ENCODE data around the gene ZNRF2.
"Not testable (repeated sequence)": the region's sequence is repeated elsewhere in the genome, so short reads cannot be mapped to it uniquely, and the experiment has no call there.

The ZNRF2 gene

DNA sequence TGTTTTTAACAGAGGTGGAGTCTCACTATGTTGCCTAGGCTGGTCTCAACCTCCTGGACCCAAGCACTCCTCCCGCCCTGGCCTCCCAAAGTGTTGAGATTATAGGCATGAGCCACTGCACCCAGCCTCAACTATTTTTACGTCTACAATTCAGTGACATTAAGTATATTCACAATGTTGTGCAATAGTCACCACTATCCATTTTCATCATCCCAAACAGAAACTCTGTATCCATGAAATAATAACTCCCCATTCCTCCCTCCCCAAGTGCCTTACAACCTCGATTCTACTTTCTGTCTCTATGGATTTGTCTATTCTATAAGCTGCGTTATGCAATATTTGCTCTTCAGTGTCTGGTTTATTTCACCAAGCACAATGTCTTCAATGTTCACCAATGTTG lies 20.3 kb upstream of the ZNRF2 start:
- H3K36me3 ChIP-seq (ENCODE audit: insufficient read depth, low read length): no peaks in the 10 kb centered on the region
- no peak overlapping the region for H3K9ac ChIP-seq (ENCODE audit: low read length)
- H3K4me1 ChIP-seq (ENCODE audit: insufficient read depth, low read length): no peaks in the 10 kb centered on the region
- H3K27ac ChIP-seq (ENCODE audit: low read depth, low read length): no peak overlapping the region
- H3K4me3 ChIP-seq (ENCODE audit: low read depth in 1 of 2, low read length in 2 of 2): no peak overlapping the region
- H3K9me3 ChIP-seq (ENCODE audit: low read length): no peaks in the 10 kb centered on the region
- H3K27me3 ChIP-seq (ENCODE audit: control insufficient read depth in 1 of 2, insufficient read depth in 2 of 2, low read length in 2 of 2): no peaks in the 10 kb centered on the region

DNA sequence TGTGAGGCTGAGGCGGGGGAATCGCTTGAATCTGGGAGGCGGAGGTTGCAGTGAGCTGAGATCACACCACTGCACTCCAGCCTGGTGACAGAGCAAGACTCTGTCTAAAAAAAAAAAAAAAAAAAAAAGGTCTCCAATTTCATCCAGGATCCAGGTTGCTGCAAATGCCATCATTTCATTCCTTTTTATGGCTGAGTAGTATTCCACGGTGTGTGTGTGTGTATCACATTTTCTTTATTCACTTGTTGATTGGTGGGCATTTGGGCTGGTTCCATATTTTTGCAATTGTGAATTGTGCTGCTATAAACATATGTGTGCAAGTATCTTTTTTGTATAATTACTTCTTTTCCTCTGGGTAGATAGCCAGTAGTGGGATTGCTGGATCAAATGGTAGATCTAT lies 19.2 kb upstream of the ZNRF2 start:
- not testable (repeated sequence) for H3K9ac ChIP-seq (ENCODE audit: low read length); H3K27me3 ChIP-seq (ENCODE audit: control insufficient read depth in 1 of 2, insufficient read depth in 2 of 2, low read length in 2 of 2); H3K27ac ChIP-seq (ENCODE audit: low read depth, low read length); H3K9me3 ChIP-seq (ENCODE audit: low read length); H3K4me3 ChIP-seq (ENCODE audit: low read depth in 1 of 2, low read length in 2 of 2); H3K36me3 ChIP-seq (ENCODE audit: insufficient read depth, low read length); H3K4me1 ChIP-seq (ENCODE audit: insufficient read depth, low read length)

GRCh38 chr7:30266686-30267085 lies 17.7 kb upstream of the ZNRF2 start:
- no peak overlapping the region for H3K4me3 ChIP-seq (ENCODE audit: low read depth in 1 of 2, low read length in 2 of 2)
- H3K27me3 ChIP-seq (ENCODE audit: control insufficient read depth in 1 of 2, insufficient read depth in 2 of 2, low read length in 2 of 2): no peaks in the 10 kb centered on the region
- H3K27ac ChIP-seq (ENCODE audit: low read depth, low read length): no peak overlapping the region
- H3K9me3 ChIP-seq (ENCODE audit: low read length): no peaks in the 10 kb centered on the region
- H3K36me3 ChIP-seq (ENCODE audit: insufficient read depth, low read length): no peaks in the 10 kb centered on the region
- no peak overlapping the region for H3K9ac ChIP-seq (ENCODE audit: low read length)
- peaks cover 8% of the 10 kb centered on the region for H3K4me1 ChIP-seq (ENCODE audit: insufficient read depth, low read length)

DNA sequence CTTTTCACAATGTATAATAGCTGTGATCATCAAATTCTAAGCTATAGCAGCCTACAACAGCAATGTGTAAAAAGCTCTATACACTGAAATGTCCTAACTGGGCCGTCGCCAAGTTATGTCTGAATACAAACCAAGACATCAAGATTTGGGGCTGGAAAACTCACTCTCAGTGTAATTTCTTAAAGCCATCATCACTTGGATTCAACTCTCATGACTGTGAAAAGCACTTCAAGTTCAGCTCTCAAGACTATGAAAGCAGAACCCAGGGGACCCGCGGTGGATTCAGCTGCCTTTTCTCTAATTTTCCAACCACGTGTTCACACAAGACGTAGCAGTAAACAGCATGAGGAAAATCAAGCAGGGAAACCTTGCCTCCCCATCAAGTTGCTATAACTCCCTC lies 15.8 kb upstream of the ZNRF2 start:
- no peaks in the 10 kb centered on the region for H3K36me3 ChIP-seq (ENCODE audit: insufficient read depth, low read length)
- H3K9me3 ChIP-seq (ENCODE audit: low read length): no peaks in the 10 kb centered on the region
- peaks cover 8% of the 10 kb centered on the region for H3K4me1 ChIP-seq (ENCODE audit: insufficient read depth, low read length)
- no peak overlapping the region for H3K9ac ChIP-seq (ENCODE audit: low read length)
- no peak overlapping the region for H3K27ac ChIP-seq (ENCODE audit: low read depth, low read length)
- no peaks in the 10 kb centered on the region for H3K27me3 ChIP-seq (ENCODE audit: control insufficient read depth in 1 of 2, insufficient read depth in 2 of 2, low read length in 2 of 2)
- H3K4me3 ChIP-seq (ENCODE audit: low read depth in 1 of 2, low read length in 2 of 2): no peak overlapping the region

- Histone ChIP-seq H3K9me3 (ENCODE audit: low read length) (no peaks in the 10 kb centered on the region), H3K9ac (ENCODE audit: low read length) (no peak overlapping the region)
Measured at GRCh38 chr7:30269490-30269889, 14.9 kb upstream of the ZNRF2 start.

GRCh38 chr7:30270921-30271320 lies 13.5 kb upstream of the ZNRF2 start:
- H3K4me3 ChIP-seq (ENCODE audit: low read depth in 1 of 2, low read length in 2 of 2): no peak overlapping the region
- H3K36me3 ChIP-seq (ENCODE audit: insufficient read depth, low read length): no peaks in the 10 kb centered on the region
- H3K27me3 ChIP-seq (ENCODE audit: control insufficient read depth in 1 of 2, insufficient read depth in 2 of 2, low read length in 2 of 2): no peaks in the 10 kb centered on the region
- H3K9ac ChIP-seq (ENCODE audit: low read length): no peak overlapping the region
- H3K27ac ChIP-seq (ENCODE audit: low read depth, low read length): no peak overlapping the region
- H3K9me3 ChIP-seq (ENCODE audit: low read length): no peaks in the 10 kb centered on the region
- H3K4me1 ChIP-seq (ENCODE audit: insufficient read depth, low read length): peaks cover 8% of the 10 kb centered on the region

More at GRCh38 chr7:30269490-30269889, 14.9 kb upstream of the ZNRF2 start:
- Histone ChIP-seq H3K27me3 (ENCODE audit: control insufficient read depth in 1 of 2, insufficient read depth in 2 of 2, low read length in 2 of 2) (no peaks in the 10 kb centered on the region), H3K27ac (ENCODE audit: low read depth, low read length) (no peak overlapping the region), H3K4me1 (ENCODE audit: insufficient read depth, low read length) (peaks cover 8% of the 10 kb centered on the region), H3K4me3 (ENCODE audit: low read depth in 1 of 2, low read length in 2 of 2) (no peak overlapping the region), H3K36me3 (ENCODE audit: insufficient read depth, low read length) (no peaks in the 10 kb centered on the region)

DNA sequence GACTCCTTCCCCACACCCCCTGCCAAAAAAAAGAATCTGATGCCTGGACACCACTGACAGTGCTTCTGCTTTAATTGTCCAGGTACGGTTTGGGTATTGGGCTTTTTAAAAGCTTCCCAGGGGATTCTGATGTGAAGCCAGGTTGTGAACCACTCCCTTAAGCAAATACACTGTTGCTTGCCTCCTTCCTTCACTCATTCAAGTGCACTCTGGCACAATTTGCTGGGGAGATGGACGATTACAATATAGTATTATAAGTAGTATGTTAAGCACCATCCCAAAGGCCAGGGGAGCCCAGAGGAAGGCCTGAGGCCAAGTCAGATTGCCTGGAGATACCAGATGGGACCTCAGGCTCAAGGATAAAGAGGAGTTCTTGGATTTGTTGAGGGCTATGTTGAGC lies 12.3 kb upstream of the ZNRF2 start:
- no peak overlapping the region for H3K27ac ChIP-seq (ENCODE audit: low read depth, low read length)
- no peaks in the 10 kb centered on the region for H3K9me3 ChIP-seq (ENCODE audit: low read length)
- peaks cover 8% of the 10 kb centered on the region for H3K4me1 ChIP-seq (ENCODE audit: insufficient read depth, low read length)
- no peaks in the 10 kb centered on the region for H3K27me3 ChIP-seq (ENCODE audit: control insufficient read depth in 1 of 2, insufficient read depth in 2 of 2, low read length in 2 of 2)
- H3K36me3 ChIP-seq (ENCODE audit: insufficient read depth, low read length): no peaks in the 10 kb centered on the region
- H3K4me3 ChIP-seq (ENCODE audit: low read depth in 1 of 2, low read length in 2 of 2): no peak overlapping the region
- H3K9ac ChIP-seq (ENCODE audit: low read length): no peak overlapping the region

- Histone ChIP-seq H3K27me3 (ENCODE audit: control insufficient read depth in 1 of 2, insufficient read depth in 2 of 2, low read length in 2 of 2) (no peaks in the 10 kb centered on the region), H3K4me1 (ENCODE audit: insufficient read depth, low read length) (peaks cover 8% of the 10 kb centered on the region)
Measured at GRCh38 chr7:30273552-30273951, 10.8 kb upstream of the ZNRF2 start.

GRCh38 chr7:30274641-30275040 lies 9.8 kb upstream of the ZNRF2 start:
- no peaks in the 10 kb centered on the region for H3K36me3 ChIP-seq (ENCODE audit: insufficient read depth, low read length)

More at GRCh38 chr7:30273552-30273951, 10.8 kb upstream of the ZNRF2 start:
- H3K27ac ChIP-seq (ENCODE audit: low read depth, low read length): no peak overlapping the region
- H3K4me3 ChIP-seq (ENCODE audit: low read depth in 1 of 2, low read length in 2 of 2): no peak overlapping the region
- no peaks in the 10 kb centered on the region for H3K9me3 ChIP-seq (ENCODE audit: low read length)
- no peak overlapping the region for H3K9ac ChIP-seq (ENCODE audit: low read length)
- no peaks in the 10 kb centered on the region for H3K36me3 ChIP-seq (ENCODE audit: insufficient read depth, low read length)

DNA sequence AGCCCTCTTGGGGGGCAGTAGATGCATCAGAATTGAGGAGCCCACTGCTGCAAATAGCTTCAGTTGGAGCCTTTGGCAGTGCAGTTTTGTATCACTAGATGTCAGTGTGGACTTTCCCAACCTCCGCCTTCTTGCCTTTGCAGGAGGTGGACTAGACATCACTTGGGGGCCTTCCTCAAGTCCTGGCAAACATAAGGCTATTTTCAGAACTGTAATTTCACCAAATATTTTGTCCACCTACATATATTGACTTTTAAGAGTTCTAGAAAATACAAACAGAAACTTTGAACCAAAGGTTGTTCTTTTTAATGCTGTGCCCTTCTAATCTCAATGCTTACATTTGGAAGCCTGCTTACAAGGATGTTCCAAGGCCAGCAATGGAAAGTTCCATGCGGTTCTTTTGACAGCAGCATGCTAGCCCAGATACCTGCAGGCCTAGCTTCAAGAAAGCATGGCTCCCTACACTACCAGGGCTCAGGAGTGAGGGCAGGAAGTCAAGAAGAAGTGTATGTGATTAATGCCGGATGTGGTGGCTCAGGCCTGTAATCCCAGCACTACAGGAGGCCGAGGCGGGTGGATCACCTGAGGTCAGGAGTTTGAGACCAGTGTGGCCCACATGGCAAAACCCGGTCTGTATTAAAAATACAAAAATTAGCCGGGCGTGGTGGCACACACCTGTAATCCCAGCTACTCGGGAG lies 8.0 kb upstream of the ZNRF2 start:
- no peak overlapping the region for H3K4me3 ChIP-seq (ENCODE audit: low read depth in 1 of 2, low read length in 2 of 2)
- H3K9me3 ChIP-seq (ENCODE audit: low read length): no peaks in the 10 kb centered on the region
- no peak overlapping the region for H3K9ac ChIP-seq (ENCODE audit: low read length)
- H3K27me3 ChIP-seq (ENCODE audit: control insufficient read depth in 1 of 2, insufficient read depth in 2 of 2, low read length in 2 of 2): no peaks in the 10 kb centered on the region
- H3K4me1 ChIP-seq (ENCODE audit: insufficient read depth, low read length): no peaks in the 10 kb centered on the region
- H3K36me3 ChIP-seq (ENCODE audit: insufficient read depth, low read length): no peaks in the 10 kb centered on the region
- H3K27ac ChIP-seq (ENCODE audit: low read depth, low read length): no peak overlapping the region

More at GRCh38 chr7:30274641-30275040, 9.8 kb upstream of the ZNRF2 start:
- peaks cover 5% of the 10 kb centered on the region for H3K4me1 ChIP-seq (ENCODE audit: insufficient read depth, low read length)
- no peaks in the 10 kb centered on the region for H3K9me3 ChIP-seq (ENCODE audit: low read length)
- H3K9ac ChIP-seq (ENCODE audit: low read length): no peak overlapping the region
- no peak overlapping the region for H3K27ac ChIP-seq (ENCODE audit: low read depth, low read length)
- H3K4me3 ChIP-seq (ENCODE audit: low read depth in 1 of 2, low read length in 2 of 2): no peak overlapping the region
- no peaks in the 10 kb centered on the region for H3K27me3 ChIP-seq (ENCODE audit: control insufficient read depth in 1 of 2, insufficient read depth in 2 of 2, low read length in 2 of 2)

DNA sequence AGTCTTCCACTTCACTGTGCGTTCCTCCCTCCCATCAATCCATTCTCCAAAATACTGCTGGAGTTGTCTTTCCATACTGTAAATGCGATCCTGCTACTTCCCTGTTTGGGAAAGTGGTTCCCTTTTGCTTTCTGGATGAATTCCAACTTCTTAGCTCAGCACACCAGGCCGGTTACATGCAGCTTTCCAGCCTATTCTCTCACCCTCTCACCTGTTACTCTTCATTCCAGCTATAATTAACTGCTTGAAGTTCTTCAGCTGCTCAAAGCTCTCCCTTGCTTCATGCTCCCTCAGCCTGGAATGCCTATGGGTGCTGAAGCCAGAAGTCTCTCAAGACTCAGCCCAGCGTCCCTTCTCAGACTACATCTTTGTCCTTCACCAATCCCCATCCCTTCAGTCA lies 6.0 kb upstream of the ZNRF2 start:
- no peak overlapping the region for H3K27ac ChIP-seq (ENCODE audit: low read depth, low read length)
- H3K9ac ChIP-seq (ENCODE audit: low read length): no peak overlapping the region
- H3K4me3 ChIP-seq (ENCODE audit: low read depth in 1 of 2, low read length in 2 of 2): no peak overlapping the region
- no peaks in the 10 kb centered on the region for H3K4me1 ChIP-seq (ENCODE audit: insufficient read depth, low read length)
- H3K27me3 ChIP-seq (ENCODE audit: control insufficient read depth in 1 of 2, insufficient read depth in 2 of 2, low read length in 2 of 2): no peaks in the 10 kb centered on the region
- H3K9me3 ChIP-seq (ENCODE audit: low read length): no peaks in the 10 kb centered on the region
- no peaks in the 10 kb centered on the region for H3K36me3 ChIP-seq (ENCODE audit: insufficient read depth, low read length)

Measured in muscle layer of colon (tissue), 2 donors.